ENCODE data around the gene CYSRT1. TPM values are rescaled to one million over a fixed set of nuclear protein-coding genes. Genes with fewer than 3 reads are reported as not detected.
"Not testable (repeated sequence)": the region's sequence is repeated elsewhere in the genome, so short reads cannot be mapped to it uniquely, and the experiment has no call there.

CYSRT1 gene
- polyA plus RNA-seq, 1 of the 3 experiments (the other 2 are of a cell fraction), result 2.1 TPM

GRCh38 chr9:137262173-137262908, 37.4 kb downstream of the CYSRT1 start:
- H3K4me2 ChIP-seq; DNase-seq; H3K9me2 ChIP-seq; H2AFZ ChIP-seq (ENCODE audit: low read depth); H3K9ac ChIP-seq; H3K27me3 ChIP-seq (ENCODE audit: insufficient read depth); H4K20me1 ChIP-seq (ENCODE audit: insufficient read depth); H3K9me3 ChIP-seq; H3F3A ChIP-seq (replicated peaks; ENCODE audit: insufficient read depth); H3K27ac ChIP-seq (ENCODE audit: low read depth in 2 of 2, low read length in 1 of 2); H3K4me3 ChIP-seq (ENCODE audit: low read depth in 2 of 2, low read length in 1 of 2); H3K4me1 ChIP-seq (ENCODE audit: control insufficient read depth in 1 of 2, insufficient read depth in 2 of 2, low read depth in 1 of 2, low read length in 1 of 2): not testable (repeated sequence)
- peaks cover 26% of the 10 kb centered on the region for H3K79me2 ChIP-seq (ENCODE audit: insufficient read depth)
- 51% methylated on average over 6 of the region's 15 CpGs for WGBS (ENCODE audit: low lambda C conversion rate)
- CTCF ChIA-PET, result interaction anchor here (3.1 kb wide), 2 partner anchors 11 to 25 kb away, joined by 18 to 26 read pairs; no protein-coding TSS in a partner anchor
- peak; percentile 64; the same call in 1 of the 2 replicates for TF ChIP-seq RFX5 (IDR thresholded peaks at IDR 0.05; ENCODE audit: low read length)
- 0 out of 2 replicates have a peak, but pooled peaks have one; percentile 4 for TF ChIP-seq SMC3 (IDR thresholded peaks at IDR 0.05; ENCODE audit: low read depth, low read length)
- TF ChIP-seq ZBTB33 (IDR thresholded peaks at IDR 0.05; ENCODE audit: borderline replicate concordance, low read depth), result 0 out of 2 replicates have a peak, but pooled peaks have one; percentile 31
- TF ChIP-seq RAD21 (IDR thresholded peaks at IDR 0.05; ENCODE audit: low read length), result peak; percentile 20; the same call in 1 of the 2 replicates
- peak; percentile 49 for TF ChIP-seq CTCF (IDR thresholded peaks at IDR 0.05)
- peaks cover 15 to 29% of the 10 kb centered on the region in 2 experiments for H3K36me3 ChIP-seq (replicated peaks in 1 of 2; ENCODE audit: control insufficient read depth in 1 of 2, insufficient read depth in 2 of 2, low read length in 1 of 2)
- POLR2A ChIA-PET, result interaction anchor here (0.8 to 1.6 kb wide), 2 partner anchors 11 to 22 kb away, joined by 3 to 8 read pairs; partner anchors contain the start of gene TUBB4B

- no peak for DNase-seq
- Histone ChIP-seq H4K20me1 (ENCODE audit: insufficient read depth) (no peaks in the 10 kb centered on the region), H3K9me2 (no peaks in the 10 kb centered on the region), H3F3A (replicated peaks; ENCODE audit: insufficient read depth) (peaks cover 3% of the 10 kb centered on the region), H3K4me1 (ENCODE audit: control insufficient read depth in 1 of 2, insufficient read depth in 2 of 2, low read depth in 1 of 2, low read length in 1 of 2) (no peaks in the 10 kb centered on the region), H3K27ac (ENCODE audit: low read depth in 2 of 2, low read length in 1 of 2) (no peak overlapping the region), H2AFZ (ENCODE audit: low read depth) (no peak overlapping the region), H3K36me3 (replicated peaks in 1 of 2; ENCODE audit: control insufficient read depth in 1 of 2, insufficient read depth in 2 of 2, low read length in 1 of 2) (peaks cover 19 to 32% of the 10 kb centered on the region in 2 experiments), H3K4me2 (no peak overlapping the region), H3K9ac (no peak overlapping the region), H3K27me3 (ENCODE audit: insufficient read depth) (no peaks in the 10 kb centered on the region), H3K79me2 (ENCODE audit: insufficient read depth) (peaks cover 22% of the 10 kb centered on the region), H3K9me3 (no peaks in the 10 kb centered on the region), H3K4me3 (ENCODE audit: low read depth in 2 of 2, low read length in 1 of 2) (no peak overlapping the region)
- ChIA-PET POLR2A (interaction anchor here (1.6 kb wide), 1 partner anchor 10 kb away, joined by 8 read pairs; no protein-coding TSS in a partner anchor), CTCF (interaction anchor here (0.8 to 3.1 kb wide), 3 partner anchors 11 to 25 kb away, joined by 3 to 26 read pairs (median 18); partner anchors contain the start of gene TUBB4B)
- WGBS (ENCODE audit: low lambda C conversion rate), result 93% methylated on average over 24 of the region's 24 CpGs
- TF ChIP-seq EZH2phosphoT487 (IDR thresholded peaks at IDR 0.05; ENCODE audit: borderline replicate concordance, low read depth) (no peak), RFX5 (IDR thresholded peaks at IDR 0.05; ENCODE audit: low read length) (no peak), NRF1 (IDR thresholded peaks at IDR 0.05; ENCODE audit: low read depth, low read length) (no peak), SMC3 (IDR thresholded peaks at IDR 0.05; ENCODE audit: low read depth, low read length) (no peak), PBX3 (IDR thresholded peaks at IDR 0.05) (no peak), FOXJ3 (CRISPR knock-in tag; IDR thresholded peaks at IDR 0.05) (no peak), MAX (IDR thresholded peaks at IDR 0.05; ENCODE audit: low read depth) (no peak), GABPA (IDR thresholded peaks at IDR 0.05; ENCODE audit: low read depth) (no peak), RCOR1 (IDR thresholded peaks at IDR 0.05; ENCODE audit: low read length) (no peak), CTCF (IDR thresholded peaks at IDR 0.05) (no peak), TAF1 (IDR thresholded peaks at IDR 0.05; ENCODE audit: borderline replicate concordance, low read depth, low read length) (no peak), EP300 (IDR thresholded peaks at IDR 0.05; ENCODE audit: borderline replicate concordance in 1 of 2, low read depth in 1 of 2, low read length in 1 of 2) (no peak), ZBTB33 (IDR thresholded peaks at IDR 0.05; ENCODE audit: borderline replicate concordance, low read depth) (no peak)
Observed at GRCh38 chr9:137262909-137263285, 37.9 kb downstream of the CYSRT1 start.
